Breast epithelium (tissue), 3 donors: ENCODE measurements around the gene NBR1.

Experiments used
- CTCF ChIP-seq, 3 donors: fragments of 450-650 bp; IDR thresholded peaks; one replicate each; pipeline ENCODE4 v1.5.1; 2016 to 2017; ENCODE audit warnings: antibody characterized with exemption in 3 of 3, mild to moderate bottlenecking in 3 of 3, moderate library complexity in 3 of 3
- POLR2A ChIP-seq: fragments of 450-650 bp; IDR thresholded peaks from one replicate; pipeline ENCODE4 v1.6.1; 2016; ENCODE audit warnings: antibody characterized with exemption, mild to moderate bottlenecking, moderate library complexity

GRCh38 chr17:43143201-43143600 is 27.8 kb upstream of the NBR1 start:
- TF ChIP-seq CTCF (IDR thresholded peaks at IDR 0.05) (no peak), POLR2A (no peak)
